ENCODE data around the gene SPATA45. TPM values are rescaled to one million over a fixed set of nuclear protein-coding genes. Genes with fewer than 3 reads are reported as not detected.

The SPATA45 gene
- under 1 TPM in 1 of 5 donors, not detected in 4; 0.57 TPM for total RNA-seq
- total RNA-seq (2013) = 0.46 TPM
- total RNA-seq = 0 to 0.20 (median 0) reads per million in 29 experiments

GRCh38 chr1:212847549-212847948, at the start of gene SPATA45:
Gene SPATA45, minus strand, starts transcription at chr1:212847649. Its CDS starts 11,500 bp downstream, at chr1:212836149.
- ChIA-PET POLR2A (no interaction called here), CTCF (interaction anchor here in 1 of 2 donors (0.7 kb wide), 1 partner anchor 98 kb away, joined by 3 read pairs; no protein-coding TSS in a partner anchor)
- H3K9me3 Mint-ChIP-seq = peaks cover 0 to 2% (median 0%) of the 10 kb centered on the region in 3 donors
- H3K4me3 Mint-ChIP-seq = no peak within 1 kb of the TSS
- Histone ChIP-seq H3K27me3 (replicated peaks in 1 of 2; ENCODE audit: control insufficient read depth in 2 of 2, extremely low read depth in 1 of 2, insufficient read depth in 2 of 2, low read length in 1 of 2) (no peaks in the 10 kb centered on the region), H3K27ac (ENCODE audit: low read length) (no peak within 1 kb of the TSS), H3K4me3 (ENCODE audit: control insufficient read depth in 1 of 2, extremely low read depth in 1 of 2, low read length in 1 of 2) (no peak within 1 kb of the TSS), H3K36me3 (ENCODE audit: control insufficient read depth in 2 of 2, extremely low read depth in 1 of 2, insufficient read depth in 1 of 2, low read length in 1 of 2) (no peaks in the 10 kb centered on the region), H3K4me1 (ENCODE audit: control insufficient read depth in 1 of 2, extremely low read depth in 1 of 2, insufficient read depth in 2 of 2, low read length in 2 of 2) (no peaks in the 10 kb centered on the region), H3K9me3 (no peaks in the 10 kb centered on the region)
- H3K27me3 Mint-ChIP-seq = no peaks in the 10 kb centered on the region
- WGBS (ENCODE audit: insufficient coverage) = 98% methylated on average over 3 of the region's 4 CpGs
- DNase-seq (no peak), ATAC-seq (replicated peaks in 1 of 4) (no peak)
- H3K27ac Mint-ChIP-seq = no peak within 1 kb of the TSS
- H3K36me3 Mint-ChIP-seq = peaks cover 6% of the 10 kb centered on the region
- H3K4me1 Mint-ChIP-seq = no peaks in the 10 kb centered on the region

DNA sequence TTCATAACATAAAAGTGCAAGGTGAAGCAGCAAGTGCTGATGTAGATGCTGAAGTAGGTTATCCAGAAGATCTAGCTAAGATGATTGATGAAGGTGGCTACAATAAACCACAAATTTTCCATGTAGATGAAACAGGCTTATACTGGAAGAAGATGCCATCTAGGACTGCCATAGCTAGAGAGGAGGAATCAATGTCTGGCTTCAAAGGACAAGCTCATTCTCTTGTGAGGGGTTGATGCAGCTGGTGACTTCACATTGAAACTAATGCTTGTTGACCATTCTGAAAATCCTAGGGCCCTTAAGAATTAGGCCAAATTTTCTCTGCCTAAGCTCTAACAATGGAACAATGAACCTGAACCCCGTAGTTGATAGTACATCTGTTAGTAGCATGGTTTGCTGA, 44.7 kb upstream of the SPATA45 start:
- no CpG with 5 or more reads among the region's 1 CpG for WGBS (ENCODE audit: insufficient coverage)

GRCh38 chr1:212884592-212884991, 37.1 kb upstream of the SPATA45 start:
- no peaks in the 10 kb centered on the region for H3K9me3 Mint-ChIP-seq
- H3K4me3 Mint-ChIP-seq = no peak overlapping the region
- peaks cover 38% of the 10 kb centered on the region for H3K36me3 Mint-ChIP-seq
- Histone ChIP-seq H3K27me3 (replicated peaks in 1 of 2; ENCODE audit: control insufficient read depth in 2 of 2, extremely low read depth in 1 of 2, insufficient read depth in 2 of 2, low read length in 1 of 2) (no peaks in the 10 kb centered on the region), H3K27ac (ENCODE audit: low read length) (no peak overlapping the region), H3K9me3 (no peaks in the 10 kb centered on the region), H3K4me3 (ENCODE audit: control insufficient read depth in 1 of 2, extremely low read depth in 1 of 2, low read length in 1 of 2) (no peak overlapping the region), H3K4me1 (ENCODE audit: control insufficient read depth in 1 of 2, extremely low read depth in 1 of 2, insufficient read depth in 2 of 2, low read length in 2 of 2) (no peaks in the 10 kb centered on the region), H3K36me3 (ENCODE audit: control insufficient read depth in 2 of 2, extremely low read depth in 1 of 2, insufficient read depth in 1 of 2, low read length in 1 of 2) (peaks cover 0 to 41% of the 10 kb centered on the region in 2 donors)
- ATAC-seq (replicated peaks in 1 of 4) (no peak), DNase-seq (no peak)
- WGBS (ENCODE audit: insufficient coverage) = 80% methylated on average over 1 of the region's 4 CpGs
- H3K4me1 Mint-ChIP-seq = no peaks in the 10 kb centered on the region
- ChIA-PET CTCF (no interaction called here), POLR2A (no interaction called here)
- H3K27ac Mint-ChIP-seq = no peak overlapping the region
- no peaks in the 10 kb centered on the region for H3K27me3 Mint-ChIP-seq

More for the DNA sequence above, 44.7 kb upstream of the SPATA45 start:
- Histone ChIP-seq H3K4me3 (ENCODE audit: control insufficient read depth in 1 of 2, extremely low read depth in 1 of 2, low read length in 1 of 2) (no peak overlapping the region), H3K36me3 (ENCODE audit: control insufficient read depth in 2 of 2, extremely low read depth in 1 of 2, insufficient read depth in 1 of 2, low read length in 1 of 2) (peaks cover 0 to 55% of the 10 kb centered on the region in 2 donors), H3K4me1 (ENCODE audit: control insufficient read depth in 1 of 2, extremely low read depth in 1 of 2, insufficient read depth in 2 of 2, low read length in 2 of 2) (no peaks in the 10 kb centered on the region), H3K27me3 (replicated peaks in 1 of 2; ENCODE audit: control insufficient read depth in 2 of 2, extremely low read depth in 1 of 2, insufficient read depth in 2 of 2, low read length in 1 of 2) (no peaks in the 10 kb centered on the region), H3K27ac (ENCODE audit: low read length) (no peak overlapping the region), H3K9me3 (no peaks in the 10 kb centered on the region)
- Mint-ChIP-seq H3K36me3 (peaks cover 73% of the 10 kb centered on the region), H3K27ac (no peak overlapping the region), H3K27me3 (no peaks in the 10 kb centered on the region), H3K9me3 (peaks cover 0 to 2% (median 0%) of the 10 kb centered on the region in 3 donors), H3K4me1 (no peaks in the 10 kb centered on the region), H3K4me3 (no peak overlapping the region)
- ChIA-PET POLR2A (no interaction called here), CTCF (interaction anchor here in 1 of 2 donors (0.6 kb wide), 1 partner anchor 227 kb away, joined by 3 read pairs; no protein-coding TSS in a partner anchor)
- no peak for DNase-seq
- ATAC-seq (replicated peaks in 1 of 4) = no peak

- POLR2A ChIA-PET = no interaction called here
- whole genome bisulfite sequencing (ENCODE audit: insufficient coverage) = 95% methylated on average over 3 of the region's 6 CpGs
Observed at GRCh38 chr1:212879947-212880690, 32.7 kb upstream of the SPATA45 start.

GRCh38 chr1:212878418-212878817, 31.0 kb upstream of the SPATA45 start:
- ChIA-PET CTCF (interaction anchor here in 1 of 2 donors (0.6 kb wide), 1 partner anchor 109 kb away, joined by 3 read pairs; no protein-coding TSS in a partner anchor), POLR2A (no interaction called here)
- Mint-ChIP-seq H3K36me3 (peaks cover 43% of the 10 kb centered on the region), H3K27me3 (no peaks in the 10 kb centered on the region), H3K27ac (no peak overlapping the region), H3K4me1 (no peaks in the 10 kb centered on the region), H3K4me3 (no peak overlapping the region), H3K9me3 (no peaks in the 10 kb centered on the region)
- no peak for ATAC-seq (replicated peaks in 1 of 4)
- no peak overlapping the region for H3K4me3 ChIP-seq (ENCODE audit: control insufficient read depth in 1 of 2, extremely low read depth in 1 of 2, low read length in 1 of 2)
- H3K27ac ChIP-seq (ENCODE audit: low read length) = no peak overlapping the region
- no peaks in the 10 kb centered on the region for H3K9me3 ChIP-seq
- no peaks in the 10 kb centered on the region for H3K27me3 ChIP-seq (replicated peaks in 1 of 2; ENCODE audit: control insufficient read depth in 2 of 2, extremely low read depth in 1 of 2, insufficient read depth in 2 of 2, low read length in 1 of 2)
- H3K36me3 ChIP-seq (ENCODE audit: control insufficient read depth in 2 of 2, extremely low read depth in 1 of 2, insufficient read depth in 1 of 2, low read length in 1 of 2) = peaks cover 8 to 17% of the 10 kb centered on the region in 2 donors
- WGBS (ENCODE audit: insufficient coverage) = 100% methylated on average over 1 of the region's 6 CpGs
- no peaks in the 10 kb centered on the region for H3K4me1 ChIP-seq (ENCODE audit: control insufficient read depth in 1 of 2, extremely low read depth in 1 of 2, insufficient read depth in 2 of 2, low read length in 2 of 2)
- DNase-seq = no peak

More at GRCh38 chr1:212879947-212880690, 32.7 kb upstream of the SPATA45 start:
- DNase-seq = no peak
- H3K36me3 ChIP-seq (ENCODE audit: control insufficient read depth in 2 of 2, extremely low read depth in 1 of 2, insufficient read depth in 1 of 2, low read length in 1 of 2) = peaks cover 0 to 18% of the 10 kb centered on the region in 2 donors
- H3K4me3 ChIP-seq (ENCODE audit: control insufficient read depth in 1 of 2, extremely low read depth in 1 of 2, low read length in 1 of 2) = no peak overlapping the region
- H3K27ac ChIP-seq (ENCODE audit: low read length) = no peak overlapping the region
- Mint-ChIP-seq H3K4me3 (no peak overlapping the region), H3K27ac (no peak overlapping the region), H3K9me3 (no peaks in the 10 kb centered on the region), H3K4me1 (no peaks in the 10 kb centered on the region), H3K27me3 (no peaks in the 10 kb centered on the region), H3K36me3 (peaks cover 39% of the 10 kb centered on the region)
- H3K4me1 ChIP-seq (ENCODE audit: control insufficient read depth in 1 of 2, extremely low read depth in 1 of 2, insufficient read depth in 2 of 2, low read length in 2 of 2) = no peaks in the 10 kb centered on the region
- H3K9me3 ChIP-seq = no peaks in the 10 kb centered on the region
- CTCF ChIA-PET = no interaction called here
- no peak for ATAC-seq (replicated peaks in 1 of 4)
- no peaks in the 10 kb centered on the region for H3K27me3 ChIP-seq (replicated peaks in 1 of 2; ENCODE audit: control insufficient read depth in 2 of 2, extremely low read depth in 1 of 2, insufficient read depth in 2 of 2, low read length in 1 of 2)

- CTCF ChIA-PET = no interaction called here
- no peak overlapping the region for H3K4me3 Mint-ChIP-seq
- POLR2A ChIA-PET = no interaction called here
- Histone ChIP-seq H3K4me3 (ENCODE audit: control insufficient read depth in 1 of 2, extremely low read depth in 1 of 2, low read length in 1 of 2) (no peak overlapping the region), H3K27ac (ENCODE audit: low read length) (no peak overlapping the region), H3K4me1 (ENCODE audit: control insufficient read depth in 1 of 2, extremely low read depth in 1 of 2, insufficient read depth in 2 of 2, low read length in 2 of 2) (no peaks in the 10 kb centered on the region), H3K27me3 (replicated peaks in 1 of 2; ENCODE audit: control insufficient read depth in 2 of 2, extremely low read depth in 1 of 2, insufficient read depth in 2 of 2, low read length in 1 of 2) (no peaks in the 10 kb centered on the region), H3K9me3 (no peaks in the 10 kb centered on the region), H3K36me3 (ENCODE audit: control insufficient read depth in 2 of 2, extremely low read depth in 1 of 2, insufficient read depth in 1 of 2, low read length in 1 of 2) (peaks cover 10 to 22% of the 10 kb centered on the region in 2 donors)
- no peak overlapping the region for H3K27ac Mint-ChIP-seq
- DNase-seq (no peak), ATAC-seq (replicated peaks in 1 of 4) (no peak)
- no peaks in the 10 kb centered on the region for H3K27me3 Mint-ChIP-seq
- H3K36me3 Mint-ChIP-seq = peaks cover 39% of the 10 kb centered on the region
- no peaks in the 10 kb centered on the region for H3K4me1 Mint-ChIP-seq
- WGBS (ENCODE audit: insufficient coverage) = 88% methylated on average over 2 of the region's 2 CpGs
- H3K9me3 Mint-ChIP-seq = no peaks in the 10 kb centered on the region
Observed at GRCh38 chr1:212873518-212873917, 26.1 kb upstream of the SPATA45 start.

Data from T-cell (primary cell).